HG03442 (cell line): ENCODE data around the gene LRRC4B.

Experiments
- ATAC-seq: cut with Tn5 transposase; IDR thresholded peaks from one replicate; pipeline ENCODE4 v1.9.1; 2021; ENCODE audit warnings: mild to moderate bottlenecking, moderate library complexity; ENCODE audit not compliant: unreplicated experiment

Gene LRRC4B

GRCh38 chr19:50573741-50574461 is 5.7 kb upstream of the LRRC4B start:
- no peak for ATAC-seq

- no peak for ATAC-seq
These were observed 2.8 kb upstream of the LRRC4B start for GRCh38 chr19:50570997-50571396.

DNA sequence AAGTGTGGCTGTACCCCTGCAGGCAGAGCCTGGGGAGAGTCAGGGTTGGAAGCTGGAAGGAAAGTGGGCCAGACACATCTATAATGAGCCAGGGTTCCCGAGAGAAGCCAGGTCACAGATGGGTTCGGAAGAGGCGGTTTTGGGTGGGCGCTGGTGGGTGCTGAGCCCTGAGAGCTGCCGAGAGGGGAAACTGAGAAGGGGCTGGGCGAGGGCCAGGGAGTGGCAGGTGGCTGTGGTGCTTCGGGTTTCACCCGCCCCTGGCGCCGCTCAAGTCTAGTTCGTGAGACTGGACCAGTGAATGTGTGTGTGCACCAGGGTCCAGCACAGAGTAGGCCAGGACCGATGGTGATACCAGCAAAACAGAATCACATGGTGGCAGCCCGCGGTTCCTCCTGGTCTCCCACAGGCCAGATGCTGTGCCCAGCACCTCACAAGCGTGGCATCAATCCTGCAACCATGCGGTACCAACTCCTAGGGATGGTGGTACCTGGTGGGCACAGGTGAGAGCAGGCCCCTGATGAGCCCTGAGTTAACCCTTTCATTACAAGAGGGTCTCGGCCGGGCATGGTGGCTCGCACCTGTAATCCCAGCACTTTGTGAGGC is 1.8 kb upstream of the LRRC4B start:
- no peak for ATAC-seq

GRCh38 chr19:50568728-50569698 is 778 bp upstream of the LRRC4B start:
- ATAC-seq = no peak

DNA sequence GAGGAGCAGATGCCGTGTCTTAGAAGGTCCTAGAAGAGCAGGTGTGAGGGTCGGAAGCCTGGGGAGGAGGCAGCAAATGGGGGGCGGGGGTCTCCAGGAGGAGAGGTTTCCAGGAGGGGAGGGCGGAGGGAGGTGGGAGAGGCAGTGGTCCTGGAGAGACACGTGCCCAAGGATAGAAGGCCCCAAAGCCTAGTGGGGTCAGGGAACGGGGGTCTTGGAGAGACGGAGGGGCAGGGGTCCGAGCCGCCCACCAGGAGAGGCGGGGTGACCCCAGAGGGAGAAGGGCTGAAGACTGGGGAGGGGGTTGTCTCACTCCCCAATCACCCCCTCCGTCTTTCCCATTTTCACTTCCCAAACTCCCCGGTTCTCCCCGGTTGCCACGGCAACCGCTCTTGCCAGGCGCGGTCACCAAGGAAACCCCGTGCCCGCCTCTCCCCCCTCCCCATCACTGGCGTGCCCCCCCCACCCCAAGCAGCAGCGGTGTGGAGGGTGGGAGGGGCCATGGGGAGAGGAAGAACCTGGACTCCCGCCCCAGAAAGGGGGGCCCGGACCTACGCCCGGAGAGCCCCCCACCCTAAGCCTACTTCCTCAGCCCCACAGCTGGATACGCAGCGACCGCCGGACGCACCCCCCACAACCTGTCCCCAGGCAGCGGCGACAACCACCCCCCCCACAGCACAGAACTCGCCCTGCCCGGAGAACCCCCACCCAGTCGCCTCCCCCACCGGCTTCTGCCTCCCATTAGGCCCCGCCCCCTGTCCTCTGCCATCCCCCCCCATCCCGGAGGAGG is 988 bp downstream of the LRRC4B start:
- no peak for ATAC-seq

GRCh38 chr19:50565984-50566903 is 2.0 kb downstream of the LRRC4B start:
- ATAC-seq = no peak

DNA sequence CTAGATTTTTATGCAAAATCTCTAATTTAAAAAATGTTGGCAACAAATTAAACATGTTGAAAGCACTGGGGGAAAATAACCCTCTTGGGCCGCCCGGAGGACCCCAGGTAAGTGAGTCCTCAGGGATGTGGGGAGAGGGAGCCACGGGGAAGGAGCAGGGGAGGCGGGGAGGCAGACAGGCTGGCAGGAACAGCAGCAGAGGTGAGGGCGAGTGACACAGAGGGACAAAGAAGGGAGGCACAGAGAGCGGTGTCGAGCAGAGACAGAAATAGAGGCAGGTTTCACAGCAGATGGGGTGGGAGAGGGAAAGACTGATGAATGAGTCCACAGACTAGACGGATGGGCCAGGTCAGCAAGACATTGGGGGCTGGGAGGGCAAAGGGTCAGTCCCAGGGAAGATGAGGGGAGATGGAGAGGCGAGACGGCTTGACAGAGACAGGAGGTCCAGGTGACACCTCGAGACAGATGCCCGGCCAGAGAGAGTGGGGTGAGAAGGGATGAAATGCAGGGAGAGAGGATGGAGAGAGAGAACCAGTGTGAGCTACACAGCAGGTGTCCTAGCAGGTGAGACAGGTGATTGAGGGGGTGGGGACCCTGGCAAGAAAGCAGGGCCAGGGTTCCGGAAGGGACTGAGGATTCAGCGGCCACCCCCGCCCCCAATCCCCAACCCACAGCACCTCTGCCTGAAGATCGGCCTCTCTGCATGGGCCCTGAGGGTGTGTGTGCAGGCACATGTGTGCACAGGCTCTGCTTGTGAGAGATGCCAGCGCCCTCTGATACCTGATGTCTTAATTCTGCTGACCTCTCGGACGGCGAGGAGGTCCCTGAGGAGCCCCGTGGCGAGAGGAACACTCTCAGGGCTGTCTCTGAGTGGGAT is 3.8 kb downstream of the LRRC4B start:
- no peak for ATAC-seq

- ATAC-seq = no peak
These were observed 4.6 kb downstream of the LRRC4B start for GRCh38 chr19:50563597-50563996.

DNA sequence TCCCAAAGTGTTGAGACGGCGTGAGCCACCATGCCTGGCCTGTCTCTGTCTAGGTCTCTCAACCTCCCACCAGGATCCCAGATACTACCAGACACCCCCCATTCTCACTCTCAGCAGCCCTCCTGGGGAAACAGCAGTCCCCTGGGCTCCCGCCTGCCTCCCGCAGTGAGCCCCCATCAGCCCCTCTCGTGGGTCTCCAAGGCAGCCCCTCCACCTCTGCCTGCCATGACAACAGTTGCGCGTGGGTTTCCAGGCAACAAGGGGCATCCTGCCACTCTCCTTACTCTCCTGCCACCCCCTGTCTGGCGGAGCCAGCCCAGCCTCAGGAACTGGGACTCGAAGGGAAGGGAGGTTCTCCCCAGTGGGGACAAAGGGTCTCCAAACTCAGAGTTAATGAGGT is 5.2 kb downstream of the LRRC4B start:
- no peak for ATAC-seq

DNA sequence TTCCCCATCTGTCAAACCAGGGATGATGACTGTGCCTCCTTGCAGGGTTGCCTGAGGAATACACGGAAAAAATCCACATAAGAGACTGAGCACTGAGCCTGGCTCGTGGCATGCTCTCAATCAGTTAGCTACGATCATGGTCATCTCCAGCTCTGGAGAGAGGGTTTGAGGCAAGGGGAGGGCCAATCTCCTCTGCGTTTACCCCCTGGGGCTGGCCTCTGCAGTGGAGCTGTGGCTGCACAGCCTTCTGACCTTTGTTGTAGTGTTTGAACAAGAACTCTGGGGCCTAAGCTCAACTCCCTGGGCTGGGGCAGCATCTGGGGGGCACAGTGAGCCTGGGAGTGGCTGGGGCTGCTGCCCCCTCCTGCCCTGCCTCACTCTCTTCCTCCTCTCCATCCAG is 5.9 kb downstream of the LRRC4B start:
- ATAC-seq = no peak

- ATAC-seq = no peak
These were observed 8.6 kb downstream of the LRRC4B start for GRCh38 chr19:50559636-50560035.

DNA sequence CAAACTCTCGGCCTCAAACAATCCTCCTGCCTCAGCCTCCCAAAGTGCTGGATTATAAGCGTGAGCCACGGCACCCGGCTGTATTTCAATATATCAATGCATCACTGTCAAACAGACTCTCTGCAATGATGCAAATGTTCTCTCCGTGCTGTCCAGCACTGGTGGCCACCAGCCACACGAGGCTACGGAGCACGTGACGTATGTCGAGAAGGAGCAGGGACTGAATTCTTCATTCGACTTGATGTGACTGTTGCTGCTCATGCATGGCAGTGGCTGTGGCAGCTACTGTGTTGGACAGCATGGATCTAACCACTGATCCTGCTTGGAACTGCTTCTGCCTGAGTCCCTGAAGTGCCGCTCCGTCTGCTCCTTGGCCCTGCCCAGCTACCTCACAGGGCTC is 9.8 kb downstream of the LRRC4B start:
- ATAC-seq = no peak

DNA sequence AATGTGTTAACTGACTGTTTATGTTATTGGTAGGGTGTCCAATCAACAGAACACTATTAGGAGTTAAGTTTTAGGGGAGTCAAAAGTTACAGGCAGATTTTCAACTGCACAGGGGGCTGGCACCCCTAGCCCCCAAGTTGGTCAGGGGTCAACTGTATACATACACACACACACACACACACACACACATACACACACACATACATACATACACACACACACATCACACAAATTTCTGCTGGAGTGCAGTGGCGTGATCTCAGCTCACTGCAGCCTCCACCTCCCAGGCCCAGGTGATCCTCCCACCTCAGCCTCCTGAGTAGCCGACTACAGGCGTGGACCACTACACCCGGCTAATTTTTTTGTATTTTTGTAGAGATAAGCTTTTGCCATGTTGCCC is 10.2 kb downstream of the LRRC4B start:
- ATAC-seq = no peak

DNA sequence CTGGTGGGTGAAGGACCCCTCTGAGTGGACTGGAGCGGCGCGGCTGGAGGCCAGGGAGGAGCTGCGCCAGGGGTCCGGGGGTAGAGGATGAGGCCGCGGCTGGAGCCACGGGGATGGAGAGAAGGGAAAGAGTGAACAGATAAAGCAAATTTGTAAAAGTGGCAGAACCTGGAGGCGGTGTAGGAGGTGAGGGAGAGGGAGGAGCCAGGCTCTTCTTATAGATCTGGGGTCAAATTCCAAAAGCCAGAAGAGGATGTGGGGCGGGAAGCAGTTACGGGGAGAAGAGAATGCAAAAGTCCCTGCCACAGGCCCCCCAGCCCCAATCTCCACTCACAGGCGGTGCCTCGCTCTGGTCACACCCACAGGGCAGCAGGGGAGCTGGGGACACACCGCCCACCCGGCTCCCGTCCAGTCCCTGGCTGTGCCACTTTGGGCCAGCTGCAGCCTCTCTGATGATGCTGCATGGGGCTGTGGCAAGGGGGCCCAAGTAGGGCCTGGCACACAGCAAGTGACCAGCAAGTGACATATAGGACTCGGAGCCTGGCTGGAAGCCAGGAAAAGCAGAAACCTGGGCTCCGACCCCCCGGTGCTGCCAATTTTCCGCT is 11.1 kb downstream of the LRRC4B start:
- ATAC-seq = no peak

GRCh38 chr19:50556282-50557008 is 11.8 kb downstream of the LRRC4B start:
- ATAC-seq = no peak

DNA sequence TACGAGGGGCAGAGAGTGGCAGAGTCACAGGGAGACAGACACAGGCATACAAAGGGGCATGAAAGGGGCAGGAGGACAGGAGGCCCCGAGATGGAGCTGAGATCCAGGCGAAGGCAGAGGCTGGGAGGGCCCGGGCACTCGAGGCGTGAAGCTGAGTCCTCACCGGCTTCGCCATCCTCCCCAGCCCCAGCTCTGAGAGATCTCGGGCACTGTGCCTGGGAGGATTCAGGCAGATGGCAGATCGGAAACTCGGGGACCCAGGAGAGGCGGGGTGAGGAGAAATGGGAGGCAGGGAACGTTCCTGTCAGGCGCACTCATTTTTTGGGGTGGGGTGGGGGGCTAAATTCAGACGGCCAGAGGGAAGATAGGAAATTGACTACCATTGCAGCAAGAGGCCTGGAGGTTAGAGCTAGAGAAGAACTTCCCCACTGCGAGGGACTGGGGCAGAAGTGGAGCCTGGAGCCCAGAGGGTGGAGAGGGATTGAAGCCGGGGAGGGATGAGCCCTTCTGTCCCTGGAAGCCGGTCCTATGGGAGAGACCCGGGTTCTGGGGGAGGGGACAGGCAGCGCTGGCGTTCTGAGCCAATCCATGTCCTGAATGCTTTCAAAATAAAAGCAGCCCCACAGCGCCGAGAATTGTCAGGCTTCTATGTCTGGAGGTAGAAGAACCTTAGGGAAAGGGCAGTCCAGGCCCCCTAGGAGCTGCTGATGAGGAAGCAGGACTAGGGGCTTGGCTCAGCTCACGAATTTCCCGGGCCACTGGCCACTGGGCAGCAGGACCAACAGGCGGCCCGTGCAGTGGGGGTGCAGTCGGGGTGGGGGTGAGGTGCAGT is 12.6 kb downstream of the LRRC4B start:
- no peak for ATAC-seq

DNA sequence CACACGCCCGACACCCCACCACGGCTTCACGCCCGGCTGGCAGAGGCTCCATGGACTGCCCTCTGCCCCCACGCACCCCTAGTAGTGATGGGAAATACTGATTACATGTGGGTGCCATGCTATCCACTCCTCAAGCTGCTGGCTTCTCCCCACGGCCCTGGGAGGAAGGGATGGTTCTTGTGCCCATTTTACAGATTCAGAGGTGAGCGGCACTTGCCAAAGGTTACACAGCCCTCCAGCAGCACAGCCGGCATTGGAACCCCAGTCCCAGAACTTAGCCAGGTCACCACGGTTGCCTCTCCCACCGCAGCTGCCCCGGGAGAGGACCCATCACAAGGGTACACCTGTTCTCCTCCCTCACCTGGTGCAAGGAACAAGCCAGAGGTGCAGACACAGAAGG is 13.2 kb downstream of the LRRC4B start:
- no peak for ATAC-seq
